NB4 (cell line): ENCODE measurements around the gene P2RY2.

Experiments used
- MYC ChIP-seq: IDR thresholded peaks from 2 replicates; pipeline ENCODE4 v1.6.1; 2011; ENCODE audit warnings: low read depth, low read length
- TF ChIP-seq, protein P1 (sequence below): IDR thresholded peaks from one replicate; pipeline ENCODE4 v1.5.1; 2012; ENCODE audit warnings: low read depth, low read length

DNA sequence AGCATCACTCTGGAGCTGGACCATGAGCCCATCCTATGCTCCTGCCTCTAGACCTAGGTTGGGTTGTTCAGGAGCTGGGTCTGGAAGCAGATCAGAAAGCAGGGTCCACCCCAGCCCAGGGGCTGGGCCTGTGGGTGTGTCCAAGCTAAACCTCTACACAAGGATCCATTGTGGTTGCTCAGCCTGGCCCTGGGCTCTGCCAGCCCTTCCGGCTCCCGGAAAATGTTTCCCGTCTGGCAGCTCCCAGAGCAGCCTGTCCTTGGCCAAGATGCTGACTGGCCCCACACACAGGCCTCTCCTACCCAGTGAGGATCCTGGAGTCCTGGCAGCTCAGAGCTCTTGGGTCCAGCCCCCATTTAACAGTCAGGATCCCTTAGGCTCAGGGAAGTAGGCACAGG lies 40.7 kb upstream of the P2RY2 start:
- TF ChIP-seq, protein P1, sequence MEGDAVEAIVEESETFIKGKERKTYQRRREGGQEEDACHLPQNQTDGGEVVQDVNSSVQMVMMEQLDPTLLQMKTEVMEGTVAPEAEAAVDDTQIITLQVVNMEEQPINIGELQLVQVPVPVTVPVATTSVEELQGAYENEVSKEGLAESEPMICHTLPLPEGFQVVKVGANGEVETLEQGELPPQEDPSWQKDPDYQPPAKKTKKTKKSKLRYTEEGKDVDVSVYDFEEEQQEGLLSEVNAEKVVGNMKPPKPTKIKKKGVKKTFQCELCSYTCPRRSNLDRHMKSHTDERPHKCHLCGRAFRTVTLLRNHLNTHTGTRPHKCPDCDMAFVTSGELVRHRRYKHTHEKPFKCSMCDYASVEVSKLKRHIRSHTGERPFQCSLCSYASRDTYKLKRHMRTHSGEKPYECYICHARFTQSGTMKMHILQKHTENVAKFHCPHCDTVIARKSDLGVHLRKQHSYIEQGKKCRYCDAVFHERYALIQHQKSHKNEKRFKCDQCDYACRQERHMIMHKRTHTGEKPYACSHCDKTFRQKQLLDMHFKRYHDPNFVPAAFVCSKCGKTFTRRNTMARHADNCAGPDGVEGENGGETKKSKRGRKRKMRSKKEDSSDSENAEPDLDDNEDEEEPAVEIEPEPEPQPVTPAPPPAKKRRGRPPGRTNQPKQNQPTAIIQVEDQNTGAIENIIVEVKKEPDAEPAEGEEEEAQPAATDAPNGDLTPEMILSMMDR: no peak
- no peak for TF ChIP-seq MYC
